Upper lobe of left lung (tissue), 6 donors: ENCODE data around the gene TNFAIP8L3. TPM values are rescaled to one million over a fixed set of nuclear protein-coding genes. Genes with fewer than 3 reads are reported as not detected.

Experiments used
- ATAC-seq, 2 donors: fragments of 200-7000 bp; cut with Tn5 transposase; one replicate each; pipeline ENCODE4 v1.9.1; 2022; ENCODE audit warnings: mild to moderate bottlenecking in 2 of 2, moderate library complexity in 2 of 2; ENCODE audit not compliant: low FRiP score in 2 of 2
- DNase-seq, 2 donors: peaks; one replicate each; pipeline ENCODE4 v3.0.0-alpha.2; 2019 to 2020
- H3K27ac ChIP-seq, 4 donors: fragments of 200-600 bp; sonication (generic); one replicate each; pipeline ENCODE4 v1.5.1; 2016 to 2019
- H3K27me3 ChIP-seq, 4 donors: fragments of 200-600 bp; sonication (generic); one replicate each; pipeline ENCODE4 v1.5.1; 2017 to 2019
- H3K36me3 ChIP-seq, 4 donors: fragments of 200-600 bp; sonication (generic); one replicate each; pipeline ENCODE4 v1.5.1; 2016 to 2019
- H3K4me1 ChIP-seq, 4 donors: fragments of 200-600 bp; sonication (generic); one replicate each; pipeline ENCODE4 v1.5.1; 2018 to 2019
- H3K4me3 ChIP-seq, 4 donors: fragments of 200-600 bp; sonication (generic); one replicate each; pipeline ENCODE4 v1.5.1; 2017 to 2019; ENCODE audit warnings: mild to moderate bottlenecking in 2 of 4, moderate library complexity in 1 of 4
- H3K9me3 ChIP-seq, 4 donors: fragments of 200-600 bp; sonication (generic); one replicate each; pipeline ENCODE4 v1.5.1; 2018 to 2019
- CTCF ChIP-seq, 6 experiments: fragments of 450-650 bp in 4 of 6; fragments of 200-600 bp in 2 of 6; sonication (generic) in 2 of 6; IDR thresholded peaks; one replicate each; pipeline ENCODE4 v1.5.1; 2016 to 2019; ENCODE audit warnings: antibody characterized with exemption in 6 of 6
- EP300 ChIP-seq, 4 donors: sonication (generic); formaldehyde crosslinking; IDR thresholded peaks; one replicate each; pipeline ENCODE4 v1.5.1; 2017; ENCODE audit warnings: antibody characterized with exemption in 4 of 4, control low read depth in 2 of 4
- POLR2A ChIP-seq, 4 donors: fragments of 450-650 bp; IDR thresholded peaks; one replicate each; pipeline ENCODE4 v1.5.1; 2016 to 2017; ENCODE audit warnings: antibody characterized with exemption in 4 of 4, mild to moderate bottlenecking in 2 of 4
- POLR2AphosphoS5 ChIP-seq, 2 donors: sonication (generic); formaldehyde crosslinking; IDR thresholded peaks; one replicate each; pipeline ENCODE4 v1.5.1; 2017; ENCODE audit warnings: antibody characterized with exemption in 2 of 2
- WGBS, 2 donors: methylation state at CpG; one replicate each; pipeline ENCODE4 v1.1.5; 2017 to 2018; 5-methylcytosine and 5-hydroxymethylcytosine counted together
- total RNA-seq, 6 donors: library from RNA; depleted of rRNA in 4 of 6; stranded (reverse); fragments of >200 nt in 4 of 6; gene quantifications; one replicate each; pipeline versions ENCODE4 v1.1.0 to v1.2.1, GENCODE V29; 2016 to 2021
- donor health status: DM: no; HTN: no; CAD: no; lungs with moderate emphysema.
- donor health status: DM: no; HTN: yes; CAD: no; lungs with severe emphysema.

Gene TNFAIP8L3
- total RNA-seq, 6 donors from 2014 or later = 4.2 to 12.4 (median 7.1) TPM

- TF ChIP-seq EP300 (IDR thresholded peaks at IDR 0.05) = no peak
- no peak for TF ChIP-seq POLR2AphosphoS5 (IDR thresholded peaks at IDR 0.05)
- TF ChIP-seq POLR2A (IDR thresholded peaks at IDR 0.05) = no peak
- TF ChIP-seq CTCF (IDR thresholded peaks at IDR 0.05) = no peak
- DNase-seq (no peak), ATAC-seq (no peak)
- Histone ChIP-seq H3K9me3 (no peaks in the 10 kb centered on the region), H3K27me3 (no peaks in the 10 kb centered on the region), H3K4me3 (no peak overlapping the region), H3K27ac (no peak overlapping the region), H3K4me1 (peaks cover 0 to 15% (median 6%) of the 10 kb centered on the region in 4 donors), H3K36me3 (no peaks in the 10 kb centered on the region)
- 68 to 73% methylated on average over 5 of the region's 5 CpGs for WGBS, 2 donors
Observed at GRCh38 chr15:51075364-51075763, 19.3 kb downstream of the TNFAIP8L3 start.

DNA sequence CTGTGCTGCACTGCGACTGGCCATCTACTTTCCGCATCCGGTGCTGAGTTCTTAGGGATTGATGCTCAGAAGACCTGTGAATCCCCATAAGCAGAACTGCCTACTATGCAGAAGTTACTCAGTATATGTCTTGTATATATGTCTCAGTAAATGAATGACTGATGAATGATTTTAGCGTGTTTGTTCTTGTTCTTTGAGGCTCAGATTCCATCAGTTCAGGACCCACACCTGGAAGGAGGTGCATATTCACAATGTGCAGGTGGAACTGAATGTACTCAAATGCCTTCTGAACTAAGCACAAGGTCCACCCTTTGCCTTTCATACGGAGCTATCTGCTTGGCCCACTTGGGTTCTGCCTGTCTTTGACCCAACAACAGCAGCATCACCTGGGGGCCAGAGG is 19.8 kb downstream of the TNFAIP8L3 start:
- H3K27ac ChIP-seq = no peak overlapping the region
- peaks cover 0 to 15% (median 6%) of the 10 kb centered on the region in 4 donors for H3K4me1 ChIP-seq
- TF ChIP-seq EP300 (IDR thresholded peaks at IDR 0.05) = no peak
- no peak for TF ChIP-seq POLR2A (IDR thresholded peaks at IDR 0.05)
- TF ChIP-seq CTCF (IDR thresholded peaks at IDR 0.05) = no peak
- no peak for TF ChIP-seq POLR2AphosphoS5 (IDR thresholded peaks at IDR 0.05)
- no peak overlapping the region for H3K4me3 ChIP-seq
- no peaks in the 10 kb centered on the region for H3K27me3 ChIP-seq
- H3K36me3 ChIP-seq = no peaks in the 10 kb centered on the region
- DNase-seq (no peak), ATAC-seq (no peak)
- WGBS, 2 donors = 91% methylated on average over 5 of the region's 5 CpGs
- no peaks in the 10 kb centered on the region for H3K9me3 ChIP-seq

DNA sequence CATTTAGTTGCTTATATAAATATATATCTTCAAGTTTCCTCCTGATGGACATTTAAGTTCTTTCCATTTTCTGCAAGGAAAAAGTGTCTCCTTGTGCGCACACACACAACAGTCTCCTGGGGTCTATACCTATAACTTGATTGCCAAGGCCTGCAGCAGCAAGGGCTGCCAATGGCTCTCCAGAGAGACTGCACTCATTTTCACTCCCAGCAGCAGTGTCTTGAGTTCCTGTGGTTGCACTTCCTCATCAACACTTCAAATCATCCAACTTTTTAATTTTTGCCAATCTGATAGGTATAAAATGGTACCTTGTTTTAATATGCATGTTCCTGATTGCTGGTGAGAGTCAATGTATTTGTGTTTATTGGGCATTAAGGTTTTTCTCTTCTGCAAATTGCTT is 23.1 kb downstream of the TNFAIP8L3 start:
- DNase-seq (no peak), ATAC-seq (no peak)
- Histone ChIP-seq H3K9me3 (no peaks in the 10 kb centered on the region), H3K27ac (no peak overlapping the region), H3K27me3 (no peaks in the 10 kb centered on the region), H3K4me3 (no peak overlapping the region), H3K36me3 (no peaks in the 10 kb centered on the region), H3K4me1 (no peaks in the 10 kb centered on the region)
- TF ChIP-seq POLR2A (IDR thresholded peaks at IDR 0.05) (no peak), CTCF (IDR thresholded peaks at IDR 0.05) (no peak), EP300 (IDR thresholded peaks at IDR 0.05) (no peak), POLR2AphosphoS5 (IDR thresholded peaks at IDR 0.05) (no peak)
- 31 to 86% methylated on average over 1 of the region's 1 CpG for WGBS, 2 donors

DNA sequence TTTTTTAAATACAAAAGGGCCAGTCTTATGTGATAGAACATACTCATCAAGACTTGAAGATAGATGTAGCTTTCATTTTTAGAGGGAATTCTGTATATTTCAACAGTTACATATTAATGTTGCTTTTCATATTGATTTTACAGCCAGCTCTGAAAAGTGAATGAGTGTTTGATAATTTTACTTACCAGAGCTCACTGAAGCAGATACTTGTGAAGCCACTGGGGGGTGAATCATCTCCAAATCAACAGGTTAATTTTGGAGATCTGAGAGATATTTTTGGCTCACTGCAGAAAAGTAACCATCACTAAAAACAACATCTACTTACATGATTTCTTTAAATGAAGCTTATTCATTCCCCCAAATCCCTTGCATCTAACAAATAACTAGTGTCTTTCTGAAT is 24.7 kb downstream of the TNFAIP8L3 start:
- H3K36me3 ChIP-seq = no peaks in the 10 kb centered on the region
- no peak overlapping the region for H3K4me3 ChIP-seq
- ATAC-seq = no peak
- DNase-seq = no peak
- H3K27ac ChIP-seq = no peak overlapping the region
- no peaks in the 10 kb centered on the region for H3K27me3 ChIP-seq
- H3K9me3 ChIP-seq = no peaks in the 10 kb centered on the region
- H3K4me1 ChIP-seq = no peaks in the 10 kb centered on the region
- TF ChIP-seq POLR2AphosphoS5 (IDR thresholded peaks at IDR 0.05) (no peak), POLR2A (IDR thresholded peaks at IDR 0.05) (no peak), CTCF (IDR thresholded peaks at IDR 0.05) (no peak)

DNA sequence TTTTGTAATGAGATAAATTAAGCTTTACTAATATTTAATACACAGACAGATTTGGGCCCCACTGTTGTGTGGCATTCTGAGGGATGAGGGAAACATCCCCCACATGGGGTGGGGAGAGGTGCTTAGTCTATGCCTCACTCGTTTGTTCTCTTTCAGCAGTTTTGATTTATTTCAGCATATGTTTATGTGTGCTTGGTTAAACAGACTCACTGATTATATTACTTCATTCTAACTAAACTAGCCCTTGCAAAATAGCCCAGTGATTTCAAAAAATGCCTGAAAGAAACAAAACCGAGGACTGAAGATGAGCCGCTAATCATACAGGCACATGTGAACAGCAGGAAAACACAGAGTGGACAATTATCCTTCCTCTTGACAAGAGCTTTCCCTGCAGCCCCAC is 27.2 kb downstream of the TNFAIP8L3 start:
- H3K27me3 ChIP-seq = no peaks in the 10 kb centered on the region
- ATAC-seq (no peak), DNase-seq (no peak)
- H3K36me3 ChIP-seq = no peaks in the 10 kb centered on the region
- H3K4me1 ChIP-seq = no peaks in the 10 kb centered on the region
- WGBS, 2 donors = 73 to 81% methylated on average over 3 of the region's 3 CpGs
- H3K9me3 ChIP-seq = no peaks in the 10 kb centered on the region
- no peak overlapping the region for H3K4me3 ChIP-seq
- TF ChIP-seq POLR2A (IDR thresholded peaks at IDR 0.05) = no peak
- TF ChIP-seq CTCF (IDR thresholded peaks at IDR 0.05) = no peak
- TF ChIP-seq EP300 (IDR thresholded peaks at IDR 0.05) = no peak
- TF ChIP-seq POLR2AphosphoS5 (IDR thresholded peaks at IDR 0.05) = no peak
- H3K27ac ChIP-seq = no peak overlapping the region
